PC-3 (cell line): ENCODE measurements around the gene C19orf25.

Experiments used
- CTCF ChIP-seq: fragments of 300-600 bp; sonication (generic); conservative IDR thresholded peaks from 2 replicates; pipeline ENCODE4 v1.5.1; 2017; ENCODE audit warnings: antibody characterized with exemption, low read depth, mild to moderate bottlenecking, low read length
- EZH2 ChIP-seq: fragments of 300-600 bp; sonication (generic); IDR thresholded peaks from one replicate; pipeline ENCODE4 v1.6.1; 2017; ENCODE audit warnings: antibody characterized with exemption, mild to moderate bottlenecking, low read length; ENCODE audit not compliant: unreplicated experiment

GRCh38 chr19:1518471-1518870, 39.5 kb upstream of the C19orf25 start:
- no peak for TF ChIP-seq CTCF
- TF ChIP-seq EZH2 = no peak
